ENCODE data around the gene CEP250. TPM values are rescaled to one million over a fixed set of nuclear protein-coding genes. Genes with fewer than 3 reads are reported as not detected.

CEP250 gene
- total and polyA plus RNA-seq, 2 experiments from 2014 or later: 15.5 to 21.7 TPM

- TF ChIP-seq EZH2phosphoT487 (IDR thresholded peaks at IDR 0.05; ENCODE audit: insufficient read depth, low read depth): no peak
- TF ChIP-seq EZH2 (IDR thresholded peaks at IDR 0.05; ENCODE audit: insufficient read depth, poor library complexity, severe bottlenecking): no peak
- Histone ChIP-seq H3K36me3 (ENCODE audit: low read depth) (peaks cover 30% of the 10 kb centered on the region), H4K20me1 (ENCODE audit: insufficient read depth) (no peaks in the 10 kb centered on the region), H3F3A (ENCODE audit: insufficient read depth) (no peaks in the 10 kb centered on the region), H3K79me2 (ENCODE audit: insufficient read depth) (no peaks in the 10 kb centered on the region), H3K4me1 (ENCODE audit: insufficient read depth) (no peaks in the 10 kb centered on the region), H3K9ac (no peak overlapping the region), H3K9me2 (ENCODE audit: insufficient read depth) (no peaks in the 10 kb centered on the region), H3K4me3 (no peak overlapping the region), H2AFZ (no peak overlapping the region), H3K27me3 (replicated peaks; ENCODE audit: insufficient read depth) (no peaks in the 10 kb centered on the region), H3K27ac (no peak overlapping the region), H3K4me2 (ENCODE audit: unreplicated experiment) (no peak overlapping the region), H3K9me3 (ENCODE audit: low read depth) (no peaks in the 10 kb centered on the region)
- in situ Hi-C loops (cut with MboI): no loop called here
- DNase-seq: no peak
- WGBS, 2 experiments (ENCODE audit: low coverage in 1 of 2, low lambda C conversion rate in 2 of 2, missing lambda C conversion rate in 2 of 2): 93 to 94% methylated on average over 16 of the region's 16 CpGs
Measured at GRCh38 chr20:35478804-35479472, 23.5 kb downstream of the CEP250 start.

DNA sequence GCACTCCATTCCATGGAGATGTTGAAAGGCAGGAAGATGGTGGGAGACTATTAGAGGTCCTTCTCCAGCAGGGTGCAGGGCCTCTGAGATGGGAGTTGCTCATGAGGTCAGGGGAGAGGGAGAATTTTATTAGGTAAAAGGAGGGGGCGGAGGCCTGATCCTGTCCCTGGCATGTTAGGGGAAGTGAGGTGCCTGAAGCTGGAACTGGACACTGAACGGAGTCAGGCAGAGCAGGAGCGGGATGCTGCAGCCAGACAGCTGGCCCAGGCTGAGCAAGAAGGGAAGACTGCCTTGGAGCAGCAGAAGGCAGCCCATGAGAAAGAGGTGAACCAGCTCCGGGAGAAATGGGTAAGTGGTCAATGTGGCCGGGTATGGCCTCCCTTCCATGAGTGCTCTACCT lies 24.4 kb downstream of the CEP250 start:
- Histone ChIP-seq H3K4me2 (ENCODE audit: unreplicated experiment) (no peak overlapping the region), H3K4me1 (ENCODE audit: insufficient read depth) (no peaks in the 10 kb centered on the region), H3K36me3 (ENCODE audit: low read depth) (peaks cover 33% of the 10 kb centered on the region), H3F3A (ENCODE audit: insufficient read depth) (no peaks in the 10 kb centered on the region), H3K27ac (no peak overlapping the region), H4K20me1 (ENCODE audit: insufficient read depth) (no peaks in the 10 kb centered on the region), H3K79me2 (ENCODE audit: insufficient read depth) (no peaks in the 10 kb centered on the region), H3K9ac (no peak overlapping the region), H3K9me3 (ENCODE audit: low read depth) (no peaks in the 10 kb centered on the region), H3K9me2 (ENCODE audit: insufficient read depth) (no peaks in the 10 kb centered on the region), H2AFZ (no peak overlapping the region), H3K27me3 (replicated peaks; ENCODE audit: insufficient read depth) (no peaks in the 10 kb centered on the region), H3K4me3 (no peak overlapping the region)
- no peak for TF ChIP-seq EZH2phosphoT487 (IDR thresholded peaks at IDR 0.05; ENCODE audit: insufficient read depth, low read depth)
- no peak for TF ChIP-seq EZH2 (IDR thresholded peaks at IDR 0.05; ENCODE audit: insufficient read depth, poor library complexity, severe bottlenecking)
- in situ Hi-C loops (cut with MboI): no loop called here
- no peak for DNase-seq
- WGBS, 2 experiments (ENCODE audit: low coverage in 1 of 2, low lambda C conversion rate in 2 of 2, missing lambda C conversion rate in 2 of 2): 96 to 99% methylated on average over 5 of the region's 5 CpGs

GRCh38 chr20:35487479-35487878 lies 32.1 kb downstream of the CEP250 start:
- Histone ChIP-seq H3K4me1 (ENCODE audit: insufficient read depth) (no peaks in the 10 kb centered on the region), H2AFZ (no peak overlapping the region), H3K9me3 (ENCODE audit: low read depth) (no peaks in the 10 kb centered on the region), H3K4me2 (ENCODE audit: unreplicated experiment) (no peak overlapping the region), H3K9ac (no peak overlapping the region), H4K20me1 (ENCODE audit: insufficient read depth) (no peaks in the 10 kb centered on the region), H3K9me2 (ENCODE audit: insufficient read depth) (no peaks in the 10 kb centered on the region), H3K4me3 (no peak overlapping the region), H3K27ac (no peak overlapping the region), H3K36me3 (ENCODE audit: low read depth) (peaks cover 14% of the 10 kb centered on the region), H3K27me3 (replicated peaks; ENCODE audit: insufficient read depth) (no peaks in the 10 kb centered on the region), H3K79me2 (ENCODE audit: insufficient read depth) (no peaks in the 10 kb centered on the region), H3F3A (ENCODE audit: insufficient read depth) (no peaks in the 10 kb centered on the region)
- 97% methylated on average over 4 of the region's 4 CpGs for WGBS, 2 experiments (ENCODE audit: low coverage in 1 of 2, low lambda C conversion rate in 2 of 2, missing lambda C conversion rate in 2 of 2)
- in situ Hi-C loops (cut with MboI): no loop called here
- TF ChIP-seq EZH2phosphoT487 (IDR thresholded peaks at IDR 0.05; ENCODE audit: insufficient read depth, low read depth) (no peak), EZH2 (IDR thresholded peaks at IDR 0.05; ENCODE audit: insufficient read depth, poor library complexity, severe bottlenecking) (no peak)
- DNase-seq: no peak

GRCh38 chr20:35489717-35490116 lies 34.3 kb downstream of the CEP250 start:
- Histone ChIP-seq H3K4me2 (ENCODE audit: unreplicated experiment) (no peak overlapping the region), H3K9ac (no peak overlapping the region), H3F3A (ENCODE audit: insufficient read depth) (no peaks in the 10 kb centered on the region), H3K79me2 (ENCODE audit: insufficient read depth) (no peaks in the 10 kb centered on the region), H2AFZ (no peak overlapping the region), H3K4me1 (ENCODE audit: insufficient read depth) (no peaks in the 10 kb centered on the region), H3K27ac (no peak overlapping the region), H3K9me3 (ENCODE audit: low read depth) (no peaks in the 10 kb centered on the region), H3K27me3 (replicated peaks; ENCODE audit: insufficient read depth) (no peaks in the 10 kb centered on the region), H3K9me2 (ENCODE audit: insufficient read depth) (no peaks in the 10 kb centered on the region), H4K20me1 (ENCODE audit: insufficient read depth) (no peaks in the 10 kb centered on the region), H3K4me3 (no peak overlapping the region), H3K36me3 (ENCODE audit: low read depth) (peaks cover 8% of the 10 kb centered on the region; the same call in 1 of the 2 replicates)
- in situ Hi-C loops (cut with MboI): no loop called here
- TF ChIP-seq EZH2phosphoT487 (IDR thresholded peaks at IDR 0.05; ENCODE audit: insufficient read depth, low read depth) (no peak), EZH2 (IDR thresholded peaks at IDR 0.05; ENCODE audit: insufficient read depth, poor library complexity, severe bottlenecking) (no peak)
- no peak for DNase-seq
- WGBS, 2 experiments (ENCODE audit: low coverage in 1 of 2, low lambda C conversion rate in 2 of 2, missing lambda C conversion rate in 2 of 2): 94 to 98% methylated on average over 5 of the region's 5 CpGs

All from GM23248 (cell line).